MM.1S (cell line): ENCODE data around the gene ALB.

Experiments
- DNase-seq: peaks from one replicate; pipeline ENCODE4 v3.0.0-alpha.2; 2015
- H2AFZ ChIP-seq: fragments of 300-600 bp; sonication (generic); 2 replicates; pipeline ENCODE4 v1.6.0; 2016; ENCODE audit warnings: antibody characterized with exemption, low read length
- H3F3A ChIP-seq: fragments of 300-600 bp; sonication (generic); 2 replicates; pipeline ENCODE4 v1.6.1; 2016; ENCODE audit warnings: mild to moderate bottlenecking, antibody characterized with exemption, low read length, moderate library complexity, mixed read lengths; ENCODE audit not compliant: insufficient read depth
- H3K27ac ChIP-seq: fragments of 300-600 bp; sonication (generic); 2 replicates; pipeline ENCODE4 v1.5.1; 2016; ENCODE audit warnings: mild to moderate bottlenecking, low read length
- H3K27me3 ChIP-seq: fragments of 300-600 bp; sonication (generic); replicated peaks from 2 replicates; pipeline ENCODE4 v1.6.0; 2016; ENCODE audit warnings: low read length; ENCODE audit not compliant: insufficient read depth
- H3K36me3 ChIP-seq: fragments of 300-600 bp; sonication (generic); replicated peaks from 2 replicates; pipeline ENCODE4 v1.6.1; 2016; ENCODE audit warnings: mild to moderate bottlenecking, low read length, mixed read lengths; ENCODE audit not compliant: insufficient read depth
- H3K4me1 ChIP-seq: fragments of 300-600 bp; sonication (generic); 2 replicates; pipeline ENCODE4 v1.6.1; 2016; ENCODE audit warnings: low read length, mixed read lengths
- H3K4me2 ChIP-seq: fragments of 300-600 bp; sonication (generic); 2 replicates; pipeline ENCODE4 v1.6.0; 2016; ENCODE audit warnings: low read depth, low read length
- H3K4me3 ChIP-seq: fragments of 300-600 bp; sonication (generic); 2 replicates; pipeline ENCODE4 v1.5.1; 2016; ENCODE audit warnings: low read length, mixed read lengths
- H3K79me2 ChIP-seq: fragments of 300-600 bp; sonication (generic); 2 replicates; pipeline ENCODE4 v1.6.1; 2016; ENCODE audit warnings: mixed run types, low read length, mixed read lengths
- H3K9ac ChIP-seq: fragments of 300-600 bp; sonication (generic); 2 replicates; pipeline ENCODE4 v1.6.1; 2016; ENCODE audit warnings: low read length, mixed read lengths
- H3K9me2 ChIP-seq: fragments of 300-600 bp; sonication (generic); replicated peaks from 2 replicates; pipeline ENCODE4 v1.6.1; 2016; ENCODE audit warnings: mild to moderate bottlenecking, low read length, mixed read lengths; ENCODE audit not compliant: insufficient read depth
- H3K9me3 ChIP-seq: fragments of 300-600 bp; sonication (generic); replicated peaks from 2 replicates; pipeline ENCODE4 v1.6.1; 2016; ENCODE audit warnings: mild to moderate bottlenecking, low read length, mixed read lengths; ENCODE audit not compliant: insufficient read depth
- H4K20me1 ChIP-seq: fragments of 300-600 bp; sonication (generic); 2 replicates; pipeline ENCODE4 v1.6.1; 2016; ENCODE audit warnings: mild to moderate bottlenecking, low read length, moderate library complexity, mixed read lengths; ENCODE audit not compliant: insufficient read depth
- EZH2 ChIP-seq: fragments of 300-600 bp; sonication (generic); optimal IDR thresholded peaks from 2 replicates; pipeline ENCODE3; 2017; ENCODE audit warnings: low read depth, mild to moderate bottlenecking, antibody characterized with exemption, low read length, mixed read lengths
- EZH2phosphoT487 ChIP-seq: fragments of 300-600 bp; sonication (generic); IDR thresholded peaks from 2 replicates; pipeline ENCODE4 v1.6.1; 2018; ENCODE audit warnings: antibody characterized with exemption, low read length
- TF ChIP-seq, protein P1 (sequence below): fragments of 300-600 bp; sonication (generic); IDR thresholded peaks from 2 replicates; pipeline ENCODE4 v1.5.1; 2016; ENCODE audit warnings: antibody characterized with exemption, low read length, mixed read lengths

Gene ALB

DNA sequence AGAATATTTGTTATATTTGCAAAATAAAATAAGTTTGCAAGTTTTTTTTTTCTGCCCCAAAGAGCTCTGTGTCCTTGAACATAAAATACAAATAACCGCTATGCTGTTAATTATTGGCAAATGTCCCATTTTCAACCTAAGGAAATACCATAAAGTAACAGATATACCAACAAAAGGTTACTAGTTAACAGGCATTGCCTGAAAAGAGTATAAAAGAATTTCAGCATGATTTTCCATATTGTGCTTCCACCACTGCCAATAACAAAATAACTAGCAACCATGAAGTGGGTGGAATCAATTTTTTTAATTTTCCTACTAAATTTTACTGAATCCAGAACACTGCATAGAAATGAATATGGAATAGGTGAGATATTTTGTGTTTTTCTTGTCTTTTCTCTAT is 31.9 kb downstream of the ALB start, which contains the start of gene AFP:
TSS of gene AFP (plus strand) at position 238 of the 400 bp plus-strand sequence. CDS start at position 280, 42 bp downstream.
- no peak for DNase-seq
- Histone ChIP-seq H4K20me1 (no peaks in the 10 kb centered on the region), H3K36me3 (no peaks in the 10 kb centered on the region), H3K9me3 (no peaks in the 10 kb centered on the region), H3F3A (no peaks in the 10 kb centered on the region), H3K27ac (no peak within 1 kb of the TSS), H3K79me2 (no peaks in the 10 kb centered on the region), H3K4me2 (no peak within 1 kb of the TSS), H3K27me3 (no peaks in the 10 kb centered on the region), H3K9ac (no peak within 1 kb of the TSS), H3K4me3 (no peak within 1 kb of the TSS), H2AFZ (no peak within 1 kb of the TSS), H3K9me2 (no peaks in the 10 kb centered on the region), H3K4me1 (no peaks in the 10 kb centered on the region)
- TF ChIP-seq EZH2phosphoT487, result no peak
- TF ChIP-seq, protein P1, sequence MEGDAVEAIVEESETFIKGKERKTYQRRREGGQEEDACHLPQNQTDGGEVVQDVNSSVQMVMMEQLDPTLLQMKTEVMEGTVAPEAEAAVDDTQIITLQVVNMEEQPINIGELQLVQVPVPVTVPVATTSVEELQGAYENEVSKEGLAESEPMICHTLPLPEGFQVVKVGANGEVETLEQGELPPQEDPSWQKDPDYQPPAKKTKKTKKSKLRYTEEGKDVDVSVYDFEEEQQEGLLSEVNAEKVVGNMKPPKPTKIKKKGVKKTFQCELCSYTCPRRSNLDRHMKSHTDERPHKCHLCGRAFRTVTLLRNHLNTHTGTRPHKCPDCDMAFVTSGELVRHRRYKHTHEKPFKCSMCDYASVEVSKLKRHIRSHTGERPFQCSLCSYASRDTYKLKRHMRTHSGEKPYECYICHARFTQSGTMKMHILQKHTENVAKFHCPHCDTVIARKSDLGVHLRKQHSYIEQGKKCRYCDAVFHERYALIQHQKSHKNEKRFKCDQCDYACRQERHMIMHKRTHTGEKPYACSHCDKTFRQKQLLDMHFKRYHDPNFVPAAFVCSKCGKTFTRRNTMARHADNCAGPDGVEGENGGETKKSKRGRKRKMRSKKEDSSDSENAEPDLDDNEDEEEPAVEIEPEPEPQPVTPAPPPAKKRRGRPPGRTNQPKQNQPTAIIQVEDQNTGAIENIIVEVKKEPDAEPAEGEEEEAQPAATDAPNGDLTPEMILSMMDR, result no peak
- no peak for TF ChIP-seq EZH2

DNA sequence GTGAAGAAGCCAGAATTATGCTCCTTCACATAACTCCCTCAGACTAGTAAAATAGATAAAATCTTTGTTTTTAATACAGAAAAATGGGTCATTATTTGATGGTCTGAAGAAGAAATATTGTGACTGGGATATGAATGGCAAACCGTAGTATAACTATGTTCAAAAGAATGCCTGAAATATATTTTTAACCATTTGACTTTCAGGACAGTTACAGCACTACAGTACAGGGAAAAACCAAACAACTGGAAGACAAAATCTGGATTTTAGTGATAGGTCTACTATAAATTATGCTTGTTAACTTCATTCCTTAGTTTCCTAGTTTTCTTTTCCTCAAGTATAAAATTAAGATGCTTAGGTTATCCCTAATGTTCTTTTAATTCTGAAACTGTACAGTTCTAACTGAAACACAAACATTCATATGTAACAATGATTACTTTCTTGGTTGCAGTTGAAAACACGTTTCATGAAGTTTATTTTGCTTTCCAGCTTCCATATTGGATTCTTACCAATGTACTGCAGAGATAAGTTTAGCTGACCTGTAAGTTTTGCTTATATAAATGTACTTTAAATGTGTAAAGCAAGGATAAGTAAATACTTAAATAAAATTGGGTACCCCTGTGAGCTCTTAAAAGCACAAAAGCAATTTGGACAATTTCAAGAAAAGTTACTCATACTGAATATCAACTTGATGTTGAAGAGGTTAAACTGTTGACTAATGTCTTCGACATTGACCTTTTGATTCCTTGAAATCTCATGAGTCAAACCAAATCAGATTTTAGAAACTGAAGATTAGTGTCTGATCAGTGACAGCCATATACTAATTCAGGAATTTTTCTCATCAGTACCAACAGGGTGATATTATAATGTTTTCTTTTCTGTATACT is 32.8 kb downstream of the ALB start:
- Histone ChIP-seq H3K36me3 (no peaks in the 10 kb centered on the region), H4K20me1 (no peaks in the 10 kb centered on the region), H3K79me2 (no peaks in the 10 kb centered on the region), H3K9me2 (no peaks in the 10 kb centered on the region), H3K9me3 (no peaks in the 10 kb centered on the region), H3K4me1 (no peaks in the 10 kb centered on the region), H3K4me3 (no peak overlapping the region), H3K4me2 (no peak overlapping the region), H3F3A (no peaks in the 10 kb centered on the region), H2AFZ (no peak overlapping the region), H3K27ac (no peak overlapping the region), H3K9ac (no peak overlapping the region), H3K27me3 (no peaks in the 10 kb centered on the region)
- DNase-seq, result no peak
- TF ChIP-seq EZH2 (no peak), EZH2phosphoT487 (no peak)
- TF ChIP-seq, protein P1, result no peak

DNA sequence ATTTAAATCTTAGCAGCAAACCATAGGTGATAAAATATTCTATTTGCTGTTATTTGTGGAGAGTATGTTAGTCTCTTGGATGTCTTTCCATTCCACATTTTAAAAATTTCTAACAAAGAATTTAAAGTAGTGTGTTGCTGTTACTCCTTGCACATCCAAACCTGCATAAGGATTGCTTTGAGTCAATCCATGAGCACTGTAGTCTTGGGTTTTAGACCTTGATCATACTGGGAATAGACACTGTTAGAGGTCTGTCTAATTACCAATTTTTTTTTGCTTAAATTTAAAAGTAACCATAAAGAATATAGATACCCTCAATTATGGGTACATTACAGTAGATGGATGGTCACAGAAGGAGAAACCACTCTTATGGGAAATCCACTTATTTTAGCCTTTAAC is 33.5 kb downstream of the ALB start:
- Histone ChIP-seq H3K9ac (no peak overlapping the region), H3K27ac (no peak overlapping the region), H3K4me1 (no peaks in the 10 kb centered on the region), H3F3A (no peaks in the 10 kb centered on the region), H3K4me3 (no peak overlapping the region), H3K27me3 (no peaks in the 10 kb centered on the region), H3K4me2 (no peak overlapping the region), H3K79me2 (no peaks in the 10 kb centered on the region), H3K36me3 (no peaks in the 10 kb centered on the region), H4K20me1 (no peaks in the 10 kb centered on the region), H2AFZ (no peak overlapping the region), H3K9me2 (no peaks in the 10 kb centered on the region), H3K9me3 (no peaks in the 10 kb centered on the region)
- DNase-seq, result no peak
- TF ChIP-seq, protein P1, result no peak
- TF ChIP-seq EZH2 (no peak), EZH2phosphoT487 (no peak)
